Astrocyte (in vitro differentiated cells and primary cell): ENCODE data around the gene TAOK2. TPM values are rescaled to one million over a fixed set of nuclear protein-coding genes. Genes with fewer than 3 reads are reported as not detected.
"Not testable (repeated sequence)": the region's sequence is repeated elsewhere in the genome, so short reads cannot be mapped to it uniquely, and the experiment has no call there.

Experiments used
- DNase-seq: peaks from one replicate; pipeline ENCODE4 v3.0.0-alpha.2; 2010; ENCODE audit warnings: low read depth
- FAIRE-seq: peaks from 2 replicates; lab custom pipeline; 2011; peaks lifted over from hg19 to GRCh38; lab: Jason Lieb, UNC
- H2AFZ ChIP-seq: 2 replicates; pipeline ENCODE4 v1.6.0; 2012; ENCODE audit warnings: low read depth, low read length, inconsistent platforms
- H3K27ac ChIP-seq: 2 replicates; pipeline ENCODE4 v1.5.1; 2011; ENCODE audit warnings: low read depth, low read length, inconsistent platforms
- H3K27me3 ChIP-seq: 2 replicates; pipeline ENCODE4 v1.6.0; 2011; ENCODE audit warnings: low read length, inconsistent platforms; ENCODE audit not compliant: insufficient read depth
- H3K36me3 ChIP-seq: 2 replicates; pipeline ENCODE4 v1.5.1; 2011; ENCODE audit warnings: low read length, inconsistent platforms; ENCODE audit not compliant: insufficient read depth
- H3K4me1 ChIP-seq: 2 replicates; pipeline ENCODE4 v1.5.1; 2011; ENCODE audit warnings: low read length, inconsistent platforms; ENCODE audit not compliant: insufficient read depth
- H3K4me2 ChIP-seq: 2 replicates; pipeline ENCODE4 v1.6.0; 2012; ENCODE audit warnings: low read length, inconsistent platforms
- H3K4me3 ChIP-seq: 2 replicates; pipeline ENCODE4 v1.5.1; 2011; ENCODE audit warnings: low read depth, mild to moderate bottlenecking, low read length, inconsistent platforms; ENCODE audit not compliant: insufficient read depth
- H3K79me2 ChIP-seq: 2 replicates; pipeline ENCODE4 v1.6.0; 2012; ENCODE audit warnings: mild to moderate bottlenecking, low read length, inconsistent platforms; ENCODE audit not compliant: insufficient read depth
- H3K9ac ChIP-seq: 2 replicates; pipeline ENCODE4 v1.6.0; 2012; ENCODE audit warnings: mild to moderate bottlenecking, low read length, inconsistent platforms
- H3K9me3 ChIP-seq: 2 replicates; pipeline ENCODE4 v1.5.1; 2012; ENCODE audit warnings: low read depth, mild to moderate bottlenecking, low read length, inconsistent platforms; ENCODE audit not compliant: insufficient read depth
- H4K20me1 ChIP-seq: 2 replicates; pipeline ENCODE4 v1.6.0; 2012; ENCODE audit warnings: low read length, inconsistent platforms; ENCODE audit not compliant: insufficient read depth
- H3K27ac Mint-ChIP-seq: one replicate; pipeline ENCODE4 v1.8.0; 2021; ENCODE audit warnings: mild to moderate bottlenecking, mixed read lengths; ENCODE audit not compliant: unreplicated experiment
- H3K27me3 Mint-ChIP-seq: one replicate; pipeline ENCODE4 v1.8.0; 2021; ENCODE audit warnings: low read depth, mixed read lengths; ENCODE audit not compliant: unreplicated experiment
- H3K36me3 Mint-ChIP-seq: one replicate; pipeline ENCODE4 v1.8.0; 2021; ENCODE audit warnings: low read depth, mixed read lengths; ENCODE audit not compliant: unreplicated experiment
- H3K4me1 Mint-ChIP-seq: one replicate; pipeline ENCODE4 v1.8.0; 2021; ENCODE audit warnings: low read depth, mixed read lengths; ENCODE audit not compliant: unreplicated experiment
- H3K4me3 Mint-ChIP-seq: one replicate; pipeline ENCODE4 v1.8.0; 2021; ENCODE audit warnings: mild to moderate bottlenecking, moderate library complexity, mixed read lengths; ENCODE audit not compliant: unreplicated experiment
- H3K9me3 Mint-ChIP-seq: one replicate; pipeline ENCODE4 v1.8.0; 2021; ENCODE audit warnings: mild to moderate bottlenecking, mixed read lengths; ENCODE audit not compliant: unreplicated experiment
- CTCF ChIP-seq: IDR thresholded peaks from 2 replicates; pipeline ENCODE4 v1.5.1; 2011; ENCODE audit warnings: low read depth, mild to moderate bottlenecking, inconsistent platforms, low read length, moderate library complexity; ENCODE audit not compliant: insufficient read depth
- EZH2 ChIP-seq: IDR thresholded peaks from 2 replicates; pipeline ENCODE4 v1.6.1; 2012; ENCODE audit warnings: mild to moderate bottlenecking, low read length, inconsistent platforms; ENCODE audit not compliant: insufficient read depth
- total RNA-seq: library from RNA; stranded (reverse); gene quantifications from 2 replicates; pipeline ENCODE4 v1.2.1, GENCODE V29; 2021

Gene TAOK2
- total RNA-seq, 1 donor from 2014 or later: 55.9 TPM

DNA sequence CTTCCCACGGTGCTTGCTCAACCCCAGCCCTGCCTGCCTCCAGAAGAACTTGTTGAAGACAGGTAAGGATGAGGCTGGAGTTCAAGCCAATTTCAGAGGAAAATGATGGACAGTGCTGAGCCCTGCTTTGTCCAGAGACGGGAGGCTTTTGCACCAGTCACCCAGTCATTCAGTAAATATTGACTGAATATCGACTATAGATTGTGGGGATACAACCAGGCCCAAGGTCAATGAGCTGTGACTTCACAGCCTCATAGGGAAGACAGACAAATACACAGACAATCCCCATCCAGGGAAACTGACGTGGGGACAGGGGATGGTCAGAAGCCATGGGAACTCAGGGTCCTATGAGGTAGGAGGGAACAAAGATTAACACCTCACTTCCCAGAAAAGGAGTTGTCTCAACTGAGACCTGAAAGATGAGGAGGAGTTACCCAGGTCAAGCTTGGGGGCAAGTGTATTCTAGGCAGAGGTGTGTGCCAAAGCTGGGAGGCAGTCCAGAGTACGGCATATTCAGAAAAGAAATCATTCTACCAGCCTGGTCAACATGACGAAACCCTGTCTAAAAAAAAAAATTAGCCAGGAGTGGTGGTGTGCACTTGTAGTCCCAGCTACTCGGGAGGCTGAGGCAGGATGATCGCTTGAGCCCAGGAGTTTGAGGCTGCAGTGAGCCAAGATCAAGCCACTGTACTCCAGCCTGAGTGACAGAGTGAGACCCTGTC is 43.0 kb downstream of the TAOK2 start:
- no peak overlapping the region for H3K9ac ChIP-seq

DNA sequence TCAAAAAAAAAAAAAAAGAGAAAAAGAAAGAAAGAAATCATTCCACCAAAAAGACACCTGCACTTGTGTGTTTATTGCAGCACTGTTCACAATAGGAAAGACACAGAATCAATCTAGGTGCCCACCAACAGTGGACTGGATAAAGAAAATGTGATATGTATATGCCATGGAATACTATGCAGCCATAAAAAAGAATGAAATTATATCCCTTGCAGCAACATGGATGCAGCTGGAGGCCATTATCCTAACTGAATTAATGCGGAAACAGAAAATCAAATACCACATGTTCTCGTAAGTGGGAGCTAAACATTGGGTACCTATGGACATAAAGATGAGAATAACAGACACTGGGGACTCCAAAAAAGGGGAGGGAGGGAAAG is 43.6 kb downstream of the TAOK2 start:
- no peak for FAIRE-seq
- H4K20me1 ChIP-seq: no peaks in the 10 kb centered on the region
- H3K4me1 ChIP-seq: no peaks in the 10 kb centered on the region
- no peaks in the 10 kb centered on the region for H3K9me3 ChIP-seq
- peaks cover 5% of the 10 kb centered on the region for H3K4me1 Mint-ChIP-seq
- H3K36me3 Mint-ChIP-seq: no peaks in the 10 kb centered on the region
- H3K4me2 ChIP-seq: no peak overlapping the region
- no peak overlapping the region for H3K9ac ChIP-seq
- TF ChIP-seq EZH2 (no peak), CTCF (no peak)
- no peaks in the 10 kb centered on the region for H3K27me3 ChIP-seq
- no peak overlapping the region for H3K27ac ChIP-seq
- no peak overlapping the region for H3K27ac Mint-ChIP-seq
- no peak overlapping the region for H3K4me3 Mint-ChIP-seq
- H3K36me3 ChIP-seq: no peaks in the 10 kb centered on the region
- no peak overlapping the region for H2AFZ ChIP-seq
- no peak overlapping the region for H3K4me3 ChIP-seq
- peaks cover 3% of the 10 kb centered on the region for H3K9me3 Mint-ChIP-seq
- no peaks in the 10 kb centered on the region for H3K79me2 ChIP-seq
- no peak for DNase-seq
- peaks cover 11% of the 10 kb centered on the region for H3K27me3 Mint-ChIP-seq

More for the DNA sequence above, 43.0 kb downstream of the TAOK2 start:
- no peaks in the 10 kb centered on the region for H3K79me2 ChIP-seq
- no peak overlapping the region for H3K4me2 ChIP-seq
- Mint-ChIP-seq H3K4me1 (peaks cover 5% of the 10 kb centered on the region), H3K4me3 (no peak overlapping the region), H3K36me3 (no peaks in the 10 kb centered on the region), H3K27me3 (peaks cover 16% of the 10 kb centered on the region), H3K9me3 (peaks cover 3% of the 10 kb centered on the region), H3K27ac (no peak overlapping the region)
- no peaks in the 10 kb centered on the region for H3K4me1 ChIP-seq
- H3K27ac ChIP-seq: no peak overlapping the region
- DNase-seq (no peak), FAIRE-seq (no peak)
- no peak for TF ChIP-seq EZH2
- TF ChIP-seq CTCF: no peak
- no peaks in the 10 kb centered on the region for H3K9me3 ChIP-seq
- H3K4me3 ChIP-seq: no peak overlapping the region
- H3K36me3 ChIP-seq: no peaks in the 10 kb centered on the region
- H2AFZ ChIP-seq: no peak overlapping the region
- H4K20me1 ChIP-seq: no peaks in the 10 kb centered on the region
- H3K27me3 ChIP-seq: peaks cover under 1% of the 10 kb centered on the region

DNA sequence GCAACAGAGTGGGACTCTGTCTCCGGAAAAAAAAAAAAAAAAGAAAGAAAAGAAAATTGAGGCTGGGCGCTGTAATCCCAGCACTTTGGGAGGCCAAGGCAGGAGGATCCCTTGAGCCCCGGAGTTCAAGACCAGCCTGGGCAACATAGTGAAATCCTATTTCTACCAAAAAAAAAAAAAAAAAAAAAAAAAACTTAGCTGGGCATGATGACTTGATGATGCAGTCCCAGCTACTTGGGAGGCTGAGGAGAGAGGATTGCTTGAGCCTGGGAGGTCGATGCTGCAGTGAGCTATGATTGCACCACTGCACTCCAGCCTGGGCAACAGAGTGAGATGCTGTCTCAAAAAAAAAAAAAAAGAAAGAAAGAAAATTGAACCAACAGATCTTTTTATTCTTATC is 44.3 kb downstream of the TAOK2 start:
- not testable (repeated sequence) for H3K4me3 Mint-ChIP-seq, H3K36me3 Mint-ChIP-seq, H3K27me3 ChIP-seq, FAIRE-seq, H3K9me3 ChIP-seq, H3K9ac ChIP-seq, H4K20me1 ChIP-seq, H2AFZ ChIP-seq, H3K9me3 Mint-ChIP-seq, H3K4me3 ChIP-seq, H3K27ac ChIP-seq, DNase-seq, H3K27ac Mint-ChIP-seq, H3K4me1 Mint-ChIP-seq, H3K27me3 Mint-ChIP-seq, H3K79me2 ChIP-seq, H3K36me3 ChIP-seq, H3K4me1 ChIP-seq, H3K4me2 ChIP-seq
